GM13976 (cell line): Measurements from ENCODE around the gene C1orf116.

ENCODE experiments used
- DNase-seq: peaks from one replicate; pipeline ENCODE4 v3.0.0; 2012; ENCODE audit warnings: low spot score
- in situ Hi-C: fragments of 300-500 bp; cut with MboI; formaldehyde crosslinking; loops from one replicate; pipeline ENCODE4 v1.12.0; 2022; ENCODE audit warnings: low sequenced_read_pairs, mixed read lengths, inconsistent platforms; ENCODE audit not compliant: unreplicated experiment
- TF ChIP-seq, protein P1 (sequence below): IDR thresholded peaks from 2 replicates; pipeline ENCODE4 v1.5.1; 2012; ENCODE audit warnings: borderline replicate concordance, mild to moderate bottlenecking; ENCODE audit not compliant: insufficient read depth; ENCODE audit errors: extremely low read depth, missing control alignments, control extremely low read depth

C1orf116 gene

DNA sequence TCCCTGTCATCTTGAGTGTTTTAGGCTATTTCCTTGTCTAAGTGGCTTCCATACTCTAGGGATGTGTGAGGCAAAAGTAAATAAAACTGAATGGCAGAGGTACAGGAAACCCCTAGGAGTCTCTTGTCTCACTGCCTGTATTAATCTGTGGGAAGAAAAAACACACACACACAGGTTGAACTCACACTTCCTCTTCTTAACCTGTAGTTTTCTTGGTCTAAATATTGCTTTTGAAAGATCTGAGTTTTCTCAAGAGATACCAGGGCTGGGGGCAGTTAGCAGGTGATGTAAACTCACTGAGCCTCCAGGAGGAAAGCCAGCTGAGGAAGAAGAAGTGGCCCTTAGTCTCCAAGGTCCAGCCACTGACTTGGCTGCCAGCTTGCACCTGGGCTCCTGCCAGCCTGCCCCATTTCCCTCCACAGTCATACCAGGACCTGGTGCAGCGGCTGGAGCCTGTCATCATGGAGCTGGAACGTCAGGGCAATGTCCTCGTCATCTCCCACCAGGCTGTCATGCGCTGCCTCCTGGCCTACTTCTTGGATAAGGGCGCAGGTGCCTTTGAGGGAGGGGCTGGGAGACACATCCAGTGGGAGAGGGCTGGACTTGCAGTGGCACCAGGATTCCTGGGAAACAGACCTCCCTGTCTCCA is 37.4 kb upstream of the C1orf116 start:
- in situ Hi-C loops, result no loop called here
- TF ChIP-seq, protein P1, sequence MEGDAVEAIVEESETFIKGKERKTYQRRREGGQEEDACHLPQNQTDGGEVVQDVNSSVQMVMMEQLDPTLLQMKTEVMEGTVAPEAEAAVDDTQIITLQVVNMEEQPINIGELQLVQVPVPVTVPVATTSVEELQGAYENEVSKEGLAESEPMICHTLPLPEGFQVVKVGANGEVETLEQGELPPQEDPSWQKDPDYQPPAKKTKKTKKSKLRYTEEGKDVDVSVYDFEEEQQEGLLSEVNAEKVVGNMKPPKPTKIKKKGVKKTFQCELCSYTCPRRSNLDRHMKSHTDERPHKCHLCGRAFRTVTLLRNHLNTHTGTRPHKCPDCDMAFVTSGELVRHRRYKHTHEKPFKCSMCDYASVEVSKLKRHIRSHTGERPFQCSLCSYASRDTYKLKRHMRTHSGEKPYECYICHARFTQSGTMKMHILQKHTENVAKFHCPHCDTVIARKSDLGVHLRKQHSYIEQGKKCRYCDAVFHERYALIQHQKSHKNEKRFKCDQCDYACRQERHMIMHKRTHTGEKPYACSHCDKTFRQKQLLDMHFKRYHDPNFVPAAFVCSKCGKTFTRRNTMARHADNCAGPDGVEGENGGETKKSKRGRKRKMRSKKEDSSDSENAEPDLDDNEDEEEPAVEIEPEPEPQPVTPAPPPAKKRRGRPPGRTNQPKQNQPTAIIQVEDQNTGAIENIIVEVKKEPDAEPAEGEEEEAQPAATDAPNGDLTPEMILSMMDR, result no peak
- DNase-seq, result peak; percentile 42

DNA sequence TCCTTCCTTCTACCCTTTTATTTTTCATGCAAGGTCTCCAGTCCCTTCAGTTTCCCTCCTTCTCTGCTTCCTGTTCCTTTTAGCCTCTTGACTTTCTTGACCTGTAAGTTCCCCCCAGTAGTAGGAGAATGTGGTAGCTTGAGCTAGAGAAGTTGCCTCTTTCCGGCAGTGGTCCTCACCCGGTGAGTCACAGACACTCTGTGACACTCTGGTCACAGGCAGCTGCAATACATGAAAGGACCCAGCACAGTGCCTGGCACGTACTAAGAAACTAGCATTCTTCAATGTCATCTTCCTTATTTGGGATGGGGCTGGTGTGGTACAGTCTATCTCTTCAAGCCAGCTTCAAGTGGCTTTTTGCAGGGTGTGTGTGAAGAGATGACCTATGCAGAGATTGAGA is 36.5 kb upstream of the C1orf116 start:
- DNase-seq, result no peak
- in situ Hi-C loops, result no loop called here
- TF ChIP-seq, protein P1, result no peak

DNA sequence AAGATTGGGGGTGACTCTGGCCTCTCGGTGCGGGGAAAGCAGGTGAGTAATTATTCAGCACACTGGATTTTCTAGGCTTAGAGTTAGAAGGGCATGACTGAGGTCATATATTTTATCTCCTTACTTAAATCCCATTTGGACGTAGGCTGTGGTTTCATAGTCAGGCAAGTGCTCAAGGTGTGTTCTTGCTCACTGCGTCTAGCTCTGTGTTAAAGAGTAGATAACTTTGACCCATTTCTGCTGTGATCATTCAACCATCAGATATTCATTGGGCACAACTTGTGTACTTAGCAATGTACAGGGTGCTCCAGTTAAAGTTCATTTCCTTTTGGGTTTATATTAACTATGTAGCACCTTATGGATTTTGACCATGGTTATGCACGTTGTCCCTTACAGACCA is 35.1 kb upstream of the C1orf116 start:
- DNase-seq, result no peak
- in situ Hi-C loops, result no loop called here
- TF ChIP-seq, protein P1, result no peak

DNA sequence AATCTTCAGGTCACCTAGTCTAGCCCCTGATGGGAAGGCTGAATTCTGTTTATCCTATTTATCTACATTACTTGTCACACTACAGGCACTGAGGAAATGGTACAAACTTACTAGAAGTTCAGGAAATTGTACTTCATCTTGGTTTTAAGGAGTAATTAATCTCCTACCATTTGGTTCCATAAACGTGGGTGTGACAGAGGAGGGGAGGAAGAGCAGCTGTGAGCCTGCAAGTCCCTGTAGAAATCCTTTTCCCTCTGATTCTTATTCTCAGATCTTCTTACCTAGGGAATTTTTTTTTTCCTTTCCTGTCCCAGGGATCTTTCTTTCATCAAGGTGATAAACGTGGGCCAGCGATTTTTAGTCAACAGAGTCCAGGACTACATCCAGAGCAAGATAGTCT is 34.6 kb upstream of the C1orf116 start:
- TF ChIP-seq, protein P1, result no peak
- DNase-seq, result no peak
- in situ Hi-C loops, result no loop called here

DNA sequence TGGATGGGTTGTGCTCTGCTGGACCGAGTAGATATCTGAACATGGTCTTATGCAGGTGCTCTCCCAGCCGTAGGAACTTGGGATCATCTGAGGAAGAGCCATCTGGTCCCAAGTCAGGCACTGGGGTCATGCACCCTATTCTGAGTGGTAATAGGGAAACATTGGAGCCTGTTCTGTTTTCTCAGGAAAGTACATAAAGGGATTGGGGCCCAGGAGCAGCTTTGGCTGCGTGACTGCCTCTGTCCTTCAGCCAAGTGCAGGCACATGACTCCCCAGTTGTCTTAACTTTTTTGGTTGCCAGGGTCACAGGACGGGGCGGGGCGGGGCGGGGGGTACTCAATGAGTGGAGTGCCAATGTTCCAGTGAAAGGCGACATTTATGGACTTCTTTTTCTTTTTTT is 32.0 kb upstream of the C1orf116 start:
- in situ Hi-C loops, result no loop called here
- no peak for DNase-seq
- TF ChIP-seq, protein P1, result no peak

DNA sequence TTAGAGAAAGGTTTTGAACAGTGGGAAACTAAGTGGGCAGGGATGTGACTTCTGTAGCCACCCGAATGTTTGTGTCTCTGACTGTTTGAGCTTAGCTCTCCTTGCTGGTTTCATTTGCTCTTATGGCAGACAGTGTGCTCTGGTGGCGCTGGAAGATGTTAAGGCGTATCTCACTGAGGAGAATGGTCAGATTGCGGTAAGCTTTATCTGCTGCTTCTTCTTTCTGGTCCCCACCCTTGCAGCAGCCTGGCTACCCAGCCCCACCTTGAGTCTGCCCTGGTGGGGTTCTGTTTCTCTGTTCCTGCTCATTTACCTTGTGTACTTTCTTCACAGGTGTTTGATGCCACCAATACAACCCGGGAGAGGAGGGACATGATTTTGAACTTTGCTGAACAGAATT is 30.5 kb upstream of the C1orf116 start:
- in situ Hi-C loops, result no loop called here
- no peak for DNase-seq

More for the DNA sequence above, 30.5 kb upstream of the C1orf116 start:
- TF ChIP-seq, protein P1, result no peak
